RWPE2 (cell line): ENCODE measurements around the gene PTPRM.
A peak's percentile ranks its signal among the peaks of the same experiment; 100 is the strongest.
"Not testable (repeated sequence)": the region's sequence is repeated elsewhere in the genome, so short reads cannot be mapped to it uniquely, and the experiment has no call there.

Source experiments
- ATAC-seq: fragments of 200-7000 bp; cut with Tn5 transposase; 3 replicates; pipeline ENCODE4 v1.9.1; 2021; ENCODE audit warnings: low read depth
- DNase-seq: peaks from one replicate; pipeline ENCODE4 v3.0.0-alpha.2; 2020; ENCODE audit warnings: low spot score
- H3K27ac ChIP-seq: fragments of 450-650 bp; 2 replicates; pipeline ENCODE4 v1.5.1; 2017; ENCODE audit warnings: mild to moderate bottlenecking; ENCODE audit not compliant: poor library complexity, severe bottlenecking
- H3K27me3 ChIP-seq: fragments of 250-450 bp; sonication (Bioruptor Pico); 2 replicates; pipeline ENCODE4 v1.5.1; 2021; ENCODE audit warnings: mild to moderate bottlenecking, moderate library complexity; ENCODE audit not compliant: insufficient read depth, poor library complexity, severe bottlenecking
- H3K36me3 ChIP-seq: fragments of 250-450 bp; sonication (Bioruptor Pico); 2 replicates; pipeline ENCODE4 v1.5.1; 2020; ENCODE audit warnings: low read depth, mild to moderate bottlenecking, moderate library complexity
- H3K4me1 ChIP-seq: fragments of 250-450 bp; sonication (Bioruptor Pico); 2 replicates; pipeline ENCODE4 v1.5.1; 2021; ENCODE audit warnings: mild to moderate bottlenecking, moderate library complexity; ENCODE audit not compliant: insufficient read depth, poor library complexity, severe bottlenecking
- H3K4me3 ChIP-seq: fragments of 250-450 bp; sonication (Bioruptor Pico); 2 replicates; pipeline ENCODE4 v1.5.1; 2021; ENCODE audit warnings: mild to moderate bottlenecking, moderate library complexity; ENCODE audit not compliant: severe bottlenecking
- H3K9me3 ChIP-seq: fragments of 250-450 bp; sonication (Bioruptor Pico); 2 replicates; pipeline ENCODE4 v1.5.1; 2021; ENCODE audit warnings: mild to moderate bottlenecking, moderate library complexity; ENCODE audit not compliant: severe bottlenecking
- CTCF ChIP-seq: fragments of 450-650 bp; IDR thresholded peaks from one replicate; pipeline ENCODE4 v1.5.1; 2017; ENCODE audit warnings: mild to moderate bottlenecking, moderate library complexity; ENCODE audit not compliant: poor library complexity, severe bottlenecking

Gene PTPRM

GRCh38 chr18:8051453-8051852 is 484.3 kb downstream of the PTPRM start:
- no peak for ATAC-seq
- no peak overlapping the region for H3K27ac ChIP-seq
- H3K36me3 ChIP-seq = no peaks in the 10 kb centered on the region
- H3K4me1 ChIP-seq = no peaks in the 10 kb centered on the region
- TF ChIP-seq CTCF = no peak
- no peak overlapping the region for H3K4me3 ChIP-seq
- no peak for DNase-seq
- H3K27me3 ChIP-seq = no peaks in the 10 kb centered on the region
- no peaks in the 10 kb centered on the region for H3K9me3 ChIP-seq

GRCh38 chr18:8052237-8052701 is 485.2 kb downstream of the PTPRM start:
- TF ChIP-seq CTCF = peak; percentile 40
- H3K27ac ChIP-seq = no peak overlapping the region
- no peaks in the 10 kb centered on the region for H3K4me1 ChIP-seq
- no peak overlapping the region for H3K4me3 ChIP-seq
- DNase-seq (no peak), ATAC-seq (peak; percentile 61; the same call in 2 of the 3 replicates)
- H3K9me3 ChIP-seq = no peaks in the 10 kb centered on the region
- H3K36me3 ChIP-seq = no peaks in the 10 kb centered on the region
- H3K27me3 ChIP-seq = no peaks in the 10 kb centered on the region

- Histone ChIP-seq H3K27ac (no peak overlapping the region), H3K27me3 (no peaks in the 10 kb centered on the region), H3K4me1 (no peaks in the 10 kb centered on the region), H3K36me3 (no peaks in the 10 kb centered on the region), H3K9me3 (no peaks in the 10 kb centered on the region), H3K4me3 (no peak overlapping the region)
- TF ChIP-seq CTCF = no peak
- ATAC-seq = no peak
- no peak for DNase-seq
These were observed 489.6 kb downstream of the PTPRM start for GRCh38 chr18:8056723-8057122.

GRCh38 chr18:8063152-8063551 is 496.0 kb downstream of the PTPRM start:
- peak; percentile 15 for TF ChIP-seq CTCF
- peak; percentile 29; the same call in 1 of the 3 replicates for ATAC-seq
- Histone ChIP-seq H3K4me3 (peak overlapping the region; percentile 33), H3K27ac (peak overlapping the region; percentile 57)
- H3K36me3 ChIP-seq, H3K4me1 ChIP-seq, DNase-seq, H3K9me3 ChIP-seq, H3K27me3 ChIP-seq: not testable (repeated sequence)

- TF ChIP-seq CTCF = peak; percentile 27
- peak overlapping the region; percentile 57 for H3K27ac ChIP-seq
- no peaks in the 10 kb centered on the region for H3K27me3 ChIP-seq
- DNase-seq (no peak), ATAC-seq (peak; percentile 66)
- H3K9me3 ChIP-seq = no peaks in the 10 kb centered on the region
- no peaks in the 10 kb centered on the region for H3K36me3 ChIP-seq
- H3K4me3 ChIP-seq = peak overlapping the region; percentile 33
- peaks cover 8% of the 10 kb centered on the region for H3K4me1 ChIP-seq
These were observed 496.6 kb downstream of the PTPRM start for GRCh38 chr18:8063733-8064132.
